CD4-positive, alpha-beta T cell treated with Interleukin-6 for 4 hours (primary cell): Measurements from ENCODE around the gene GCNT4.
"Not testable (repeated sequence)": the region's sequence is repeated elsewhere in the genome, so short reads cannot be mapped to it uniquely, and the experiment has no call there.

Source experiments
- DNase-seq: peaks from one replicate; pipeline ENCODE4 v3.0.0-alpha.2; 2020; ENCODE audit warnings: mixed read lengths

Gene GCNT4, protein sequence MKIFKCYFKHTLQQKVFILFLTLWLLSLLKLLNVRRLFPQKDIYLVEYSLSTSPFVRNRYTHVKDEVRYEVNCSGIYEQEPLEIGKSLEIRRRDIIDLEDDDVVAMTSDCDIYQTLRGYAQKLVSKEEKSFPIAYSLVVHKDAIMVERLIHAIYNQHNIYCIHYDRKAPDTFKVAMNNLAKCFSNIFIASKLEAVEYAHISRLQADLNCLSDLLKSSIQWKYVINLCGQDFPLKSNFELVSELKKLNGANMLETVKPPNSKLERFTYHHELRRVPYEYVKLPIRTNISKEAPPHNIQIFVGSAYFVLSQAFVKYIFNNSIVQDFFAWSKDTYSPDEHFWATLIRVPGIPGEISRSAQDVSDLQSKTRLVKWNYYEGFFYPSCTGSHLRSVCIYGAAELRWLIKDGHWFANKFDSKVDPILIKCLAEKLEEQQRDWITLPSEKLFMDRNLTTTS

DNA sequence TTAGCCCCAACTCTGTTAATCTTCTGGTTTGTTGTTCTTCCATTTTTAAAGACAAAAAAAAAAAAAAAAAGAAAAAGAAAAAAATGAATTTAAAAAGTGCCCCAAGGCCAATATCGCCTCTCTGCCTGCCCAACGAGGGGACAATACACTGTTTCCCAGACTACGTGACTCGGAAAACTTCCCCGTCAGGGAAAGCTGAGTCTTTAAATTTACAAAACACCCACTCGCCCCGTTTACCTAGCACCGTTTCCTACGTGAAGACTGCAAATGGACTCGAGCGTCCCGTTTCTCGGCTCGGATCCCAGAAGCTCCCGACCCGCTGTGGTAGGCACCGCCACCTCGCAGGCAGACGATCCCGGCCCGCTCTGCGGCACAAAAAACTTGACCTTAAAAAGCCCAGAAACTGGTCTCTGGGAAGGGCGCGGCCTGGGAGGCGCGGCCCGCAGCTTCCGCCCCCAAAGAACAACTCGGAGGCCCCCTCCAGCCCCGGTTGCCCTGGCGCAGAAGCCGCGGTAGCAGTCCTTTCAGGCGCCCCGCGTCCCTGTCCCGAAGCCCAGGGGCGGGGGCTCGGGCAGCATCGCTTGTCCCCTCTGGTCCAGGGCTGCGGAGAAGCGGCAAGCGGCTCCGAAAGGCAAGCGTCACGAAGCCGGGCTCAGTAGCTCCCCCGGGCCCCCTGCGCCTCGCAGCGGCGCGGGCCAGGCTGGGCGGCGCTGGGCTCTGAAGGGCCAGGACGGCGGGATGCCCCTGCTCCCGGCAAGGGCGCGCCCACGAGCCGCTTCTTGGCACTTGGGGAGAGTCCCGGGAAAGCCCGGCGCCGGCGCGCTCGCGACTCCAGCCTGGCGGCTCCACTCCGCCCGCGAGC is at the start of gene GCNT4:
Gene GCNT4, minus strand, starts transcription at position 367 of the 862 bp plus-strand sequence. CDS start 22,521 bp downstream, outside the sequence.
- peak; percentile 54 for DNase-seq

DNA sequence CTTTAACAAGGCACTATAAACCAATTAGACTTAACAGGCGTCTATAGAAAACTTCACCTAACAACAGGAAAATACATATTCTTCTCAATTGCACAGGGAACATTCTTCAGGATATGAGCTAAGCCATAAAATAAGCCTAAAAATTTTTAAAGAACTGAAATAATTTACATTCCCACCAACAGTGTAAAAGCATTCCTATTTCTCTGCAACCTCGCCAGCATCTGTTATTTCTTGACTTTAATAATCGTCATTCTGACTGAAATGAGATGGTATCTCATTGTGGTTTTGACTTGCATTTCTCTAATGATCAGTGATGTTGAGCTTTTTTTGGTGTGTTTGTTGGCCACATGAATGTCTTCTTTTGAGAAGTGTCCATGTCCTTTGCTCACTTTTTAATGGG is 43.6 kb upstream of the GCNT4 start:
- not testable (repeated sequence) for DNase-seq

DNA sequence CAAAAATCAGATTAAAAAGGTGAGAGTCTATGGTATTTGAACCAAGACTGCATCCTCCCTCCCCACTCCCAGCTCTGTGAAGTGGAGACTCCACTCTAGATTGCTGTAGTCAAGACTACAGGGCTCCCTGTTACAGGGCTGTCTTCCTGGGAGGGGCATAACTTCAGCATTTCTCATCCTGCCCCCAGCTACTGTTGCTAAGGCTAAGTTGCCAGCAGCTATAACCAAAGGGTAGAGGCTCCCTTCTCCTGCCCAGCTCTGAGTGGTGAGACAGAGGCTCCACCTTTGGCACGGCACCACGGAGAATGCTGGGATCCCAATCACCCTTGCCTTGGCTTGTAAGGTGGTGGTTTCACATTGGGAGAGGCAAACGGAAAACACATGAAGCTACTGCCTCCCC is 39.2 kb upstream of the GCNT4 start:
- no peak for DNase-seq

DNA sequence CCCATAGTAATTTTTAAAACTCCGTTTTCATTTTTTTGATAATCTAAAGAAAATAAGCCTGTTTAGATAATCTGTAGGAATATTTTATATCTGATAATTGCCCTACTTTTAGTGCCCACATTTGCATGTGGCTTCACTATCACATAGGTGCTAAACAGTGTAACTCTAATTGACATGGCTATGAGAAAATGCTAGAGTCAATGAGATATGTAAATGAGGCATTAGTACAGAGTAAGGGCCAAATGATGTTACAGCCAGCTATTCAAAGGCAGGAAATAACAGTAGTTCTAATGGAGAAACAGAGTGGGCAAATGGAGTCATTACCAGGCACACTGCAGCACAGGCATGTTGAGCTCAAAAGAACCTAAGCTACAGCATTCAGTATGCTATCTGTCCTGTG is 37.3 kb upstream of the GCNT4 start:
- DNase-seq, result no peak

DNA sequence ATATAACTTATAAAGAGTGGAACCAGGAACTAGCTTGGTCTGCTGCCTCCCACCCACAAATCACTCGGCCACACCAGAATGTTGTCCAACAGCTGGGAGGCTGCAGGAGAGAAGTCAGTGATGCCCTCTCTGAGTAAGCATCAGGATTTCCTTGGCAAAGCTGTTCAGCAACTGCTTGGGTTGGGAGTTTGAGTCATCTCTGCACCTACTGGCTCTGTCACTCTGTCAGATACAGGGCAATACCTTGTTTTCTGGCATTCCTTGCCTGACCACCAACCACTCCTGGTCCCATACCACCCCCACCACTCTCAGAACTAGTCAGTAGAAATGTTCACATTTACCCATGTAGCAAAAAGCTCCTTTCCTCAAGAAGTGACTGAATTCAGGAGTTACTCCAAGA is 36.8 kb upstream of the GCNT4 start:
- DNase-seq, result no peak

DNA sequence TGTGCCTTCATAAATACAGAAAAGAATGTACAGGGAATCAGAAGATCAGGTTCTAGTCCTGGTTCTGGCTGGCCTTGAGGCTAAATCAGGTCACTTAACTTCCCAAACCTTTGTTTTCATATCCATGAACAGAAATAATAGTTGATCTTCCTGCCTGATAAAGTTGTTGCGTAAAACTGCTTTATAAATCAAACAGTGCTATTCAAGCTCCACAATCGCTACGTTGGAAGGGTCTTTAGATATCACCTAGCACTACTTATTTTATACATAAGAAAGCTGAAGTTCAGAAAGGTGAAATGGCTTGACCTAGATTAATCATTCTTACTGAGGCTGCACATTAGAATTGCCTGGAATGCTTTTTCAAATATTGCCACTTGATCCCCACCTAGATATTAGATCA is 36.3 kb upstream of the GCNT4 start:
- DNase-seq, result no peak

DNA sequence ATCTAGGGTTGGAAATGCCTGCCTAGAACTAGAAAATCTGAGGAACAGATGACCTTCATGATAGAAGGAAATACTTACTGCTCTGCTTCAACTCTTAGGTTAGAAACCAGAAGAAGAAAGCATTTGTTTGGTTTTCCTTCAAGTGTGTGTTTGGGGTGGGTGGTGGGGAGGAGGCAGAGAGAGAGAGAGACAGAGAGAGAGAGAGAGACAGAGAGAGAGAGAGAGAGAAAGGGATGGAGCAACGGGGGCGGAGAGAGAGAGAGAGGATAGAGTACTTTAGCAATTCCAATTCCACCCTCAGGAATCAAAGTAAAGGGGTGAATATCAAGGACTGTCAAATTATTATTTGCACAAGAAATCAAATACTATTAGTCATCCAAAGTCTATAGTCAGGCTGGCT is 29.2 kb upstream of the GCNT4 start:
- no peak for DNase-seq

DNA sequence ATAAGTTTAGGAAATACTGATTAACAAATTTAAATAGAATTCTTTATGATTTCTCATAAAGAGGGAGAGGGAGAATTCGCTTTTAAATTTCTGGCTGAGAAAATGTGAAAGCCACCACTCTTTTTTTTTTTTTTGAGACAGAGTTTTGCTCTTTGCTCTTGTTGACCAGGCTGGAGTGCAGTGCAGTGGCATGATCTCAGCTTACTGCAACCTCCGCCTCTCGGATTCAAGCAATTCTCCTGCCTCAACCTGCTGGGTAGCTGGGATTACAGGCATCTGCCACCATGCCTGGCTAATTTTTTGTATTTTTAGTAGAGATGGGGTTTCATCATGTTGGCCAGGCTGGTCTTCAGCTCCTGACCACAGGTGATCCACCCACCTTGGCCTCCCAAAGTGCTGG is 27.0 kb upstream of the GCNT4 start:
- not testable (repeated sequence) for DNase-seq

DNA sequence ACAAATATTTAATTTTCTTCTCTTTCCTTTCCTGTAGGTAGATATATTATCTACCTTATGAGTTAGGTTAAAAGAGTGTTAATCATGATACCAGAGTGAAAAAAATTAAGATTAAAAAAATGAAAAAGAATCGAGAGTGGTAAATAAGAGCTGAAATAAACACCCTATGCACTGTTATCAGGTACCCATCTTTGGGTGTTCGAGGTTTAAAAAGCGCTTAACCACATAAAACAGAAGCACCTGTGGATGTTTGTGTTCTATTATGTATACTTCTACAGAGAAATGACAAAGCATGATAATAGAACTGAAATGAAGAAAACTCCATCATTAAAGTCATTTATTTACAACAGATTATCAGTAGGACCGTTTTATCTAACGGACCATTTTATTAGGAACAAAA is 25.7 kb upstream of the GCNT4 start:
- no peak for DNase-seq

DNA sequence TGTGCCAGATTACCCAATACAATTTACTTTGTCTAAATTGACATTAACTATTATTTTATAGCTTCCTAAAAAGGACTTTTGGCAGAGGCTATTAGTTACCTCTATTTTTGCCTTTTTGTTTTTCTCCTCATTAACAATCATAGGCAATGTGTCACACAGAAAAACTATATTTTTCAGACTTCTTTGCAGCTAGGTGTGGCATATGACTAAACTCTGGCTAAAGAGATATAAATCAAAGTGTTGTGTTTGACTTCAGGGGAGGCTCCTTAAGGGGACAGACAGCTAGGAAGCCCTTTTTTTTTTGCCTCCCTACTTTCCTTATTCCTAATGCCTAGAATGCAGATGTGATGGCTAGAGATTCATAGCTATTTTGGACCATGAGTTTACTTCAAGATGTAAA is 19.7 kb upstream of the GCNT4 start:
- no peak for DNase-seq

DNA sequence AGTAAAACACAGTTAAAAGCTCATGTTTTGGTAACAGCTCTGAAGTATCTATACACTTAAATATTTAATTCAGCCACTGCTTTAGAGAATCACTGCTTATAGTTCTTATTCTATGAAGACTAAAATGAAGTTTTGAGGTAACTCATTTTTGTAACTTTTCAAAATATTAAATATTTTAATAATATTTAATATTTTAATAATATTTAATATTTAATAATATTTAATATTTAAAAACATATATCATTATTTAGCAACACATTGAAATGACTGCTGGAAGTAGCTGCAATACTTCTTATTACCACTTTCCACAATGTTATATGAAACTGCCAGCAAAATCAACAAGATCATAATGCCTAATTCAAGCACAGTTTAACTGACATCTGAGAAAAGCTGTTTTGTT is 18.7 kb upstream of the GCNT4 start:
- no peak for DNase-seq

DNA sequence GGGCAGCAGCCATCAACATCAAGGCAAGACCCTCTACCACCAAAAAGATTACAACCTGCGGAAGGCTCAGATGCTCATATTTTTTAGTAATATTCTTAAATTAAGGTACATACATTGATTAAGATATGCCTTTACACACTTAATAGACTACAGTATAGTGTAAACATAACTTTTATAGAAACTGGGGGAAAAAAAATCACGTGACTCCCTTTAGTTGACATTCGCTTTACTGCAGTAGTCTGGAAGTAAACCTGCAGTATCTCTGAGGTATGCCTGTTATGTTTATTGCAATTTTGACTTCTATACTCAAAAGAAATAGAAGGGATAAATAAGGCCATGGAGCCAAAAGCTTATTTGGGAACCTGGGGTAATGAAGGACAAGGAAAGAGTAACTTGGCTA is 15.1 kb upstream of the GCNT4 start:
- DNase-seq, result no peak

DNA sequence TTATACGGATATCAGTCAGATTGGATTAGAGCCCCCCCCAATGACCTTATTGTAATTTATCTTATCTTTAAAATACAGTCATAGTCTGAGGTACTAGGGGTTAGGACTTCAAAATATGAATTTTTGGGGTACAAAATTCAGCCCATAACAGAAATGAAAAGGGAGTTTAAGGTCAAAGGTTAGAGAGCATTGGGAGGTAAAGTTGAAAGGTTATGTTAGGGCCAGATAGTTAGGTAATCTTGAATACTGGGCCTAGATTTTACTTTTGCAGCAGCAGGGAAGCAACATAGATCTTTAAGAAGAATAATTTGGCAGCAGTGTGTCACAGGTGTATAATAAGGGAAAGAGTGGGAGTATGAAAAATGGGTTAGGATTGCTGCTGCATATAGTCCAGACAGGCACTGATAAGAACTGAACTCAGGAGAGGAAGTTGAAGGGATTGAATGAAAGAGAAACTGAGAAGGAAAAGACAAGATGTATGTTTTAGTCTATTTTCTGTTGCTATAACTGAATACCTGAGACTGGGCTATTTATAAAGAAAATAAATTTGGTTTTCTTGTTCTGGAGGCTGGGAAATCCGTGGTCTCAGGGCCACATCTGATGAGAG is 10.7 kb upstream of the GCNT4 start:
- no peak for DNase-seq

DNA sequence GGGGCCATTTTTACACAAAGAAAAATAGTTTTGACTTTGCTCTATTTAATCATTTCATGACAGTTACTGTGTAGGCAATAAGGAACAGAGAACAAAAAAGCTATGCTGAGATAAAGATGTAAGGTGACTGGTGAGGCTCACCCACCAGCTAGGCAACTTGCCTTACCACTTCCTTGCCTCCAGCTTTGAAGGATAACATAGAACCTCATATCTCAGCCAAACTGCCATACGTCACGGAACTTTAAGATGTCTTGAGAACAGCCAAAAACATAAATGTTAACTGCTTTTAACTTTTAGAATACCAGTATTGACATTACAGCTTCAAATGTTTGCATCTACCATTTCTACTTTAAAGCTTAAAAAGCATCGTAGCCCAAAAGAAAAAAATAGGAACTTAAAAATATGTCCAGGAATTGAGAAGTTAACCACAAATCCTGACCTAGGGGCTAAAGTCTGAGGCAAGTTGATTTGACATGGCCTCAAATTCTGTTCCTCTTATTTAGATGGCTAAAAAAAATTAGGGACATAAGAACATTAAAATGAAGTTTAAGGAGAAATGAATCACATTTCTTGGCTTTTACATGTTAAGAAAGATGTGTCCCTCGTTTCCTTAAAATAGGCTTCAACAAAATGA is 7.7 kb upstream of the GCNT4 start:
- DNase-seq, result peak; percentile 67

DNA sequence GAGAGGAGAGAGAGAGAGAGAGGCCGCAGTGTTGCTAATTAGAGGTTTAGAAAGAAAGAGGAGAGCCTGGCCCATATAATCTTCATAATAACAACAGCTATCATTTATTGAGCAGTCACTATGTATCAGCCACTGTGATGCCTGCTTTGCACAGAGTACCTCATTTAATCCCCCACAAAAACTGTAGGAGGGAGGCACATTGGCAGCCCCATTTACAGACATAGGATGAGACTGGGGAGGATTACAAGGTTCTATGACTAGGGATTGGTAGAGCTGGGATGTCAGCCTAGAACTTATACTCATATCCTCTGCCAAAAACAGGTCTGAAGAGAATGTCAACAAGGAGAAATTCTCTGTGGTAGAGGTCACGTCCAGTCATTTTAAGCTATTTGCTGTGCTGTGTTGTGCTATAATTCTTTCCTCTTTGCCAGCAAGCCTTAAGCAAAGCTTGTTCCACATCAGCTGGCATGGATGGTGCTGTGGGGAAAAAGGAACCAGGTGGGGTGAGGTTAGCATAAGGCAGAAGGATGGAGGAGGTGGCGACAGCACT is 6.7 kb upstream of the GCNT4 start:
- no peak for DNase-seq

DNA sequence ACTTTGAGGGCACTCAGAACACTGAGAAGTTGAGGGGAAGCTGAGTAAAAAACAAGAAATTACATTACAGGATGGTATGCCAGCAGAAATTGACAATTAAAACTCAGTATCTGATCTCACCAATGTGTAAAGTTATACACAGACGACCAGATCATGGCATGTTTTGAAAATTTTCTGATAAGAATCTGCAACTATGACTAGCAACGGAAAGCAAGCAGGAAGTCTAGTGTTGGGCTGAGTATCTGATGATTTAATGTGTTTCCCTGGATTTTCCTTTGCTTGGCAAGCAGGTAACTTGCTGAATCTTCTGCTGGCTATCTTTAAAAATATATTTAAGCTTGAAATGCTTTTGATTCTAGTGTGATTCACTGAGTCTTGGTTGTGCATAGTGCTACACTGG is 5.2 kb upstream of the GCNT4 start:
- no peak for DNase-seq

DNA sequence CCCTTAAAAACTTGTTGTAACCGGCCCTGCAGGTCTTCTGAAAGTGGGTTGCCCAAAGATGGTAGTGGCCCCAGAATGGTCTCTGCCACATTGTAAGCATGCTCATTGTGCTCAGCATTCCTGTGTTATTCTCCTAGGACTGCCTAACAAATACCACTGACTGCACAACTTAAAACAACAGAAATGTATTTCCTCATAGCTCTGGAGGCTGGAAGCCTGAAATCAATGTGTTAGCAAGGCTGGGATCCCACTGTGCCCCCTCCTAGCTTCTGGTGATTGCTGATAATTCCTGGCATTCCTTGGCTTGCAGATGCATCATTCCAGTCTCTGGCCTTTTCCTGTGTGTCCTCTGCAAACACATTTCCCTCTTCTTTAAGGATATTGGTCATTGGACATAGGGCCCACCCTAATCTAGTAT is 3.4 kb upstream of the GCNT4 start:
- no peak for DNase-seq

DNA sequence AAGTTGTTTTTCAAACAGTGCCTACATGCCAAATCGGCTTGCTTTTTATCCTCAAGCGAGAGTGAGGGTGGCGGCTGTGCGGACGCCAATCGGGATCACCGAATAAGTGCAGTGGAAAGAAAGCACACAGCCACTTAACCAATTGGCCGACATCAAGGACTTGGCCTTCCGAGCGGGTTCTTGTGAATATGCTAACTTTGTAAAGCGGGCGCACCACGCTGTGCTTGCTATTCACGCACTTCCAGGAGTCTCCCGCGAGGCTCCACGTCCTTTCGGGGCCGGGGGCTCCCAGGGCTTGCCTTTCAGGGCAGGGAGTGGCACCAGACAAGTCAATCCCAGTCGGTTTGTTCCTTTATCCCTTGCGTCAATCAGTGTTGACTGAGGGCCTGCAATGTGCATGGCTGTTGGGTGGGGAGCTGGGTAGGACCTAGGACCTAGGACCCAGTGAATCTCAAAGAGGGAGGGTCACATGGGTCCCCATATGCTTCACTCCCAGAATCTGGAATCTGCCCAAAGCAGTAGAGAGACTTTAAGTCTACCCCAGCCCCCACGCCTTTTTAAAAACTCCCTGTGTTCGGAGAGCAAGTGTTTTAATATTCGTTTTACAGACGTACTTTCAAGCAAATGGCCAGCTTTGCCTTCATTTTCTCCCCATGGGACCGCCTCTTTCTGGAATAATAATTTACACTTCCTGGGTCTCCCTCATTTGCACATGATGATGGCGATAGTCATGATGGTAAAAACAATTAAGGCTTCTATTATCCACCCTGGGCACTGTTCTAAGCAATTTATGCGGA is 2.0 kb upstream of the GCNT4 start:
- peak; percentile 48 for DNase-seq

DNA sequence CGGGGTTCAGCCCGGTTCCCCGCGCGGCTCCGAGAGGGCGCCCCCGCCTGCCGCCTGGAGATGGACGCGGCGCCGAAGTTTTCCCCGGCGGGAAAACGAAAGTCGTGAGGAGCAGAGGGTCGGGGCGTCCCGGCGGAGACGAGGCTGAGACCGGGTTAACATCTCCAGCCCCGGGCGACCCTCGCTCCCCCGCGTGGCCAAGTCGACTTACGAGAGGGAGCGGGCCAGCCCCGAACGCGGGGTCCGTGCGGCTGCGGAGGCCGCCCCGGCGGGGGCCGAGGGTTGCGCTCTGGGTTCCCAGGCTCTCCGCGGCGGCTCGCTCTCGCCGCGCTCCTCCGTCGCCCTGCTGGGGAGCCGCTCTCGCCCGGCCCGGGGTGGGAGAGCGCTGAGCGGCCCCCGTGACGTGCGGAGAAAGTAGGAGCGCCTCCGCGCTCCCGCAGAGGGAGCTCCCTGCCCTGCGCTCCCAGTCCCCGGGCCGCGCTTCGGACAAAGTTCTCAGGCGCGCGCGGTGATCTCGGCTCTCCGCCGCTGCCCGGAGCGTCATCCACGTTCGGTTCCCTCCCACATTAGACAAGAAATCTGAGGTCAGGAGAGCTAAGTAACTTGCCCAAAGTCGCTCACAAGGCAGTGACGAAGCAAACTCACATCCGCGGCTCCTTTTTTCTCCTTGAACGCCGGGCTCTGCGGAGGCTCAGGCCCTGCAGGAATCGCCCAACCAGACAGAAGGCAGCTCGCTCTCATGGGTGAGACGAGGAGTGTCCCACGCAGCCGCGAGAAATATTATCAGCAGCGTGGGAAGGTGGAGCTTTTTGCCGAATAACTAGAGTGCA is 1.2 kb upstream of the GCNT4 start:
- peak; percentile 69 for DNase-seq

DNA sequence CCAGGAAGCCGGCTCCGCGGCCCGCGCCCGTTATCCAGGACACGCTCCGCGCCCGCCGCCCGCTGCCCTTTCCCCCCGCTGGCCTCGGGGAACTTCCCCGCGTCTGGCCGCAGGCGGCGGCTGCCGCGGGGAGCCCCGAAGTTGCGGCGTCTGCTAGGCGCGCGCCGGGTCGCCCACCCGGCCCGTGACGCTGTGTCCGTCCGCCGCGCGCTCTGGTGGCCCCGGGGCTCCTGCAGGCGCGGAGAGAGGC is 621 bp upstream of the GCNT4 start:
- DNase-seq, result no peak

DNA sequence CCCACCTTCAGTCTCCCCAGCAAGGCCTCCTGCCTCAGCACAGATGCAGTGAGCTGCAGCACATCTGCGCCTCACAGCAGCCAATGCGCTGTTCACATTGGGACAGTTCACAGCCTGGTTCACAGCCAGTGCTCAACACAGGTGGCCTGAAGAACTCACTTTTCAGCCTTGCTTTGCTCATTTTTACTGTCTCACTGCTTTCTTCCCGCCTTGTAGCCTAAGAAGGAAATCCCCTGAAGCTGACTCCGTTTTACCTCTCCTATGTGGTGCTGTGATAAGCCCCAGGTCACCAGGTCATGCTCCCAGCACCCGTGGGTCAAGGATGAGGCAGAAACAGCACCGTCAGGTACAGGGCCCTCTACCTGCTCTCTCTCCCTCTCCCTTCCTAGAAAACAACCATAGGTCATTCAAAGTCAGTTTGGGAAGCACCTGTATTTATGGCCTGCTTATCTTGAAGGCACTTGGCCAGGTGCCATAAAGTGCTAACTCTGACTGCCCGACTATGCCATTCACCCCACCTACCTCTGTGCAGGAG is 1.1 kb downstream of the GCNT4 start:
- peak; percentile 58 for DNase-seq
